ENCODE data around the gene SLC4A4. TPM values are rescaled to one million over a fixed set of nuclear protein-coding genes. Genes with fewer than 3 reads are reported as not detected.

Gene SLC4A4
- polyA plus RNA-seq, 12 donors = 7.3 to 17.4 (median 12.4) TPM; not detected in 1

- DNase-seq = peak; percentile 5
Measured at GRCh38 chr4:71595576-71596108, 256.8 kb downstream of the SLC4A4 start.

GRCh38 chr4:71599578-71599977 lies 260.8 kb downstream of the SLC4A4 start:
- no peak for DNase-seq

- no peak for DNase-seq
Measured at GRCh38 chr4:71602289-71602900, 263.6 kb downstream of the SLC4A4 start.

- DNase-seq = no peak
Measured at GRCh38 chr4:71604785-71605184, 266.0 kb downstream of the SLC4A4 start.

GRCh38 chr4:71607109-71607508 lies 268.3 kb downstream of the SLC4A4 start:
- no peak for DNase-seq

- DNase-seq = no peak
Measured at GRCh38 chr4:71607780-71608677, 269.2 kb downstream of the SLC4A4 start.

GRCh38 chr4:71608678-71609071 lies 269.9 kb downstream of the SLC4A4 start:
- no peak for DNase-seq

GRCh38 chr4:71609167-71609566 lies 270.3 kb downstream of the SLC4A4 start:
- no peak for DNase-seq

- no peak for DNase-seq
Measured at GRCh38 chr4:71609651-71610050, 270.8 kb downstream of the SLC4A4 start.

- DNase-seq = no peak
Measured at GRCh38 chr4:71614621-71615020, 275.8 kb downstream of the SLC4A4 start.

- DNase-seq = no peak
Measured at GRCh38 chr4:71616168-71616811, 277.5 kb downstream of the SLC4A4 start.

All from muscle of arm (tissue), 12 donors.